ENCODE results near the gene C2orf68. TPM values are rescaled to one million over a fixed set of nuclear protein-coding genes. Genes with fewer than 3 reads are reported as not detected.
A peak's percentile ranks its signal among the peaks of the same experiment; 100 is the strongest.
"Not testable (repeated sequence)": the region's sequence is repeated elsewhere in the genome, so short reads cannot be mapped to it uniquely, and the experiment has no call there.

Gene C2orf68
- polyA plus RNA-seq (2014; cell fraction: cytosol; rRNA removed) = 33.8 and 43.2 TPM in 2 replicates
- 33.2 and 41.5 TPM in 2 replicates for polyA plus RNA-seq (2014; cell fraction: nucleus; rRNA removed)

- peak; percentile 91 for DNase-seq (ENCODE audit: low spot score)
Measured at GRCh38 chr2:85611705-85612587, at the start of gene C2orf68. Gene C2orf68, minus strand, starts transcription at chr2:85612066. Its CDS starts 82 bp downstream, at chr2:85611984.

DNA sequence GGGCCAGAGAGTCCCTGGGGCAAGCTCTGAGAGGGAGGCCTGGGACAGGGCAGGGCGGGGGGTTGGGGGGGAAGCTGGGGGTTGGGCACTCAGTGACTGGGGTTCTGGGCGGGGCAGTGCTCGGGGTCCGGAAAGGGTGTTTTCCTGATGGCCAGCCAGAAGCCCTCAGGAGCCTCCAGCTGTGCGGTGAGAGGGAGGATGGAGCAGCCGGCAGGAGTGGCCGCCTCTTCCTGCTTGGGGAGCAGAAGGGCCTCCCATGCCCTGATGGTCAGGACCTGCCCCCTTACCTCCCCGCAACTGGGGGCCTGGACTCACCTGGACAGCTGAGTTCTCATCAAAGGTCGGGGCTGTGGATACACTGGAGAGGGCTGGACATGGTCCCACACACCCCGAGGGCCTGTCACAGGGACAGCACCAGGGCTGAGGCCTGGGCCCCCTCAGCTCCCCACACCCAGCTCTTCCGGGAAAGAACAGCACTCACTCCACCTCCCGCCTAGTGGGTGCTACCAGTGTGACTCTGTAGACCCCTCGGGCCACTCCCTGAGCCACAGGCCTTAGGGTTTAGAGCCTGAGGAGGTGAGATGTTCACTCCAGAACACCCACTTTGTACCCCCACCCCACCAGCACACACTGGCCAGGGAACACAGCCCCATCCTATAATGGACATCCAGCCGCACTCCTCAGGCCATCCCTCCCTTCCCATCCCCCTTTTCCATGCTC, 49.4 kb upstream of the C2orf68 start:
- DNase-seq (ENCODE audit: low spot score) = no peak

DNA sequence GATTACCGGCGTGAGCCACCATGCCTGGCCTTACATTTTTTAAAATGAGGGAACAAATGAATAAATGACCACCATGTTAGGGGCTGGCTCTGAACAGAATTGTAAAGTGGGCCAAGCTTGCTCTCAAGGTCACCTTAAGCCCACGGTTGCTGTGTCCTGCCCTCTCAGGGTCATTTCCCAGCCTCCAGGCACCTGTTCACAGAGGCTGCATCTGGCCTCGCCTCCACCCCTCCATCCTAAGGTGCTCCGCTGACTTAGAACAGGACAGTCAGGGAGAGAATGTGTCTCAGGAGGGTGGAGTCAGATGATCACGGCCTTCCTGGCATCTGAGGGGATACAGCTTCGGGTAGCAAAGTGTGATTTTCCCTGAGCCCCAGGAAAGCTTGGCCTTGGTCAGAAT, 48.9 kb upstream of the C2orf68 start:
- no peak for DNase-seq (ENCODE audit: low spot score)

- DNase-seq (ENCODE audit: low spot score) = not testable (repeated sequence)
Measured at GRCh38 chr2:85660301-85660700, 48.4 kb upstream of the C2orf68 start.

- DNase-seq (ENCODE audit: low spot score) = no peak
Measured at GRCh38 chr2:85659324-85659981, 47.6 kb upstream of the C2orf68 start.

- DNase-seq (ENCODE audit: low spot score) = not testable (repeated sequence)
Measured at GRCh38 chr2:85657399-85657798, 45.5 kb upstream of the C2orf68 start.

DNA sequence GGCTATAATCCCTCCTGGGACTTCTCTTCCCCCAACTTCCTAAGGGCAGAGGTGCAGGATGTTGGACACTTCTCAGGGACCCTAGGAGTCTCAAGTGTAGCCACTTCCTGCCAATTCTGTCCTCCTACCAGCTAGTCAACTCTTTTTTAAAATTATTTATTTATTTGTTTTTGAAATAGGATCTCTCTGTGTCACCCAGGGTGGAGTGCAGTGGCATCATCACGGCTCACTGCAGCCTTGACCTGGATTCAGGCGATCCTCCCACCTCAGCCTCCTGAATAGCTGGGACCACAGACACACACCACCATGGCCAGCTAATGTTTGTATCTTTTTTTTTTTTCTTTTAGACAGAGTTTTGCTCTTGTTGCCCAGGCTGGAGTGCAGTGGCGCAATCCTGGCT, 44.6 kb upstream of the C2orf68 start:
- DNase-seq (ENCODE audit: low spot score) = no peak

DNA sequence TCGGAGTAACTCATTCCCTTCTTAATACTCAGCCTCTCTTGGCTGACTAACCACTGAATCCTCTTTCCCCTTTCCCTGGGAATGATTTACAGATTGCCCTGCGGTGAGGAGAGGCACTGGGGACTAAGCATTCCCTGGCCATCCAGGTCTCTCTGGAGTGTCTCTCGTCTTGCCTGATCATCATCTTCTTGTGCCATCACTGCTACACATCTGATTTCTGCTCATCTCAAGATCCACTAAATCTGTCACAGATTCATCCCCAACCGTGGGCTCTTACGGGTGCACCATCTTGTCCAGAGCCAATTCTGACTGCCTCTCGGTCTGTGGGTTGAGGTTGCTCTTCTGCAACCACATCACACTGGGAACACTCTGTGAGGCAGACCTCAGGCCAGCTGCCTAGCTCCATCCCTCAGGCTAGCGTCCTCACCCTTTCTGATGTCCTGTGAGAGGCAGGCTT, 44.1 kb upstream of the C2orf68 start:
- no peak for DNase-seq (ENCODE audit: low spot score)

- no peak for DNase-seq (ENCODE audit: low spot score)
Measured at GRCh38 chr2:85653996-85654395, 42.1 kb upstream of the C2orf68 start.

- DNase-seq (ENCODE audit: low spot score) = no peak
Measured at GRCh38 chr2:85652056-85652455, 40.2 kb upstream of the C2orf68 start.

DNA sequence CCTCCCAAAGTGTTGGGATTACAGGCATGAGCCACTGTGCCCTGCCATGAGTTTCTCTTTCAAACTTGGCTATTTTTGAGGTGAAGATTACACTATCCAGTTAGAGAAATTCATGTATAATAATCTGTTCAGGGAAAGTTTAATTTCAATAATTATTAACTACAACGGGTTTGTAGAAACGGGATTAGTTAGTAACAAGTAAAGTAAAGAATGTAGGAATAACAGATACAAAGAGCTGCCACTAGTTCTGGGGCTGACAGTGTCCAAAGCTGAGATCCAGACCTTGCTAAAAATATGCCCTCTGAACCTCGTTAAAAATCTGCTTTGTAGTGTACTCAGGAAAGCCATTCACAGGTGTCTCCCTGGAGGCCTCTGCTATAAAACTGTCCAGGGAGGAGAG, 39.2 kb upstream of the C2orf68 start:
- DNase-seq (ENCODE audit: low spot score) = no peak

DNA sequence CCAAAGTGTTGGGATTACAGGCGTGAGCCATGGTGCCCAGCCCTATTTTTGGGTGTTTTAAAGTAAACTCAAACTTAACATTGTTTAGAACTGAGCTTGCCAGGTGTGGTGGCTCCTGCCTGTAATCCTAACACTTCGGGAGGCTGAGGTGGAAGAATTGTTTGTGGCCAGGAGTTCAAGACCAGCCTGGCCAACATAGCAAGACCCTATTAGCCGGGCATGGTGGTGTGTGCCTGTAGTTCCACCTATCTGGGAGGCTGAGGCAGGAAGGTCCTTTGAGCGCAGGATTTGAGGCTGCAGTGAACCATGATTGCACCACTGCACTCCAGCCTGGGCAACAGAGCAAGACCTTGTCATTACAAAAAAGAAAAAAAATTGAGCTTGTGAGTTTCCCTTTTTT, 38.6 kb upstream of the C2orf68 start:
- DNase-seq (ENCODE audit: low spot score) = no peak

DNA sequence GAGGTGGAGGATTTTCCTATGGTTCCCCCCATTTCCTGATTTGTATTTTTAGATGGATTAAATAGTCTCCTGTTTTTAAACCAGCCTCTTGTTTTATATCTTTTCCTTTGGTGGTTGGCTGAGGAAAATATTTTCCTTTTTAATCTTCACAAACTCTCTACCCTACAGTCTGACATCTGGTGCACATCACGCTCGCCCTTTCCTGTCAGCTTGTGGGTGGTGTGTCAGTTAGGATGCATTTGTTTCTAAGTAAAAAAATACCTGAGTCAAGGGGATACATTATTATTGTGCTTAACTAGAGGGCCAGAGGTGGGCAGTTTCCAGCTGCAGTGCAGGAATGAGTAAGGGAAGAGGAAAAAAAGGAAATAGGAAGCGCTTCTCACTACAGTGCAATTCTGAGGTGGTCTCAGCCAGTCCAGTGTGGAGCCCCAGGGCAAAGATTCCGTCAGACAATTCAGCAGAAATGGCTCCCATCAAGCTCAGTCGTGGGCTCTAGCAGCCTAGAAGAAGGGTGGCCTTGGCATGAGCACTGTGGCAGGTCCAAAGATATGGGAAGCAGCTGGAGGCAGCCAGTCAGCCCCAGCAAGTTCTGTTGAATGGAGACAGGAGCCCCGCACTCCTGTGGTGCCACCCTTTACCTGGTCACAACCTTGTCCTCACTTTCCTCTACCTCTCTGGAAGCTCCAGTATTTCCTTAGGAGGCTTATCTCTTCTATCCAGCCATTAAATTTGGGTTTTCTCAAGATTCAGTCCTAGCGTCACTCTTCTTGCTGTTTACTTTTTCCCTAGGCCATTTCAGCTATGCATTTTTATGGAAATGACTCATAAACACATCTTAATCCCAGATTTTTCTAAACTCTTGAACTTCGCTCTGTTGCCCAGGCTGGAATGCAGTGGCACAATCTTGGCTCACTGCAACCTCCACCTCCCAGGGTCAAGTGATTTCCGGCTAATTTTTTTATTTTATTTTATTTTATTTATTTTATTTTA, 37.6 kb upstream of the C2orf68 start:
- DNase-seq (ENCODE audit: low spot score) = no peak

- DNase-seq (ENCODE audit: low spot score) = peak; percentile 19
Measured at GRCh38 chr2:85648619-85649018, 36.8 kb upstream of the C2orf68 start.

- DNase-seq (ENCODE audit: low spot score) = no peak
Measured at GRCh38 chr2:85647823-85648526, 36.1 kb upstream of the C2orf68 start.

- no peak for DNase-seq (ENCODE audit: low spot score)
Measured at GRCh38 chr2:85646166-85646565, 34.3 kb upstream of the C2orf68 start.

DNA sequence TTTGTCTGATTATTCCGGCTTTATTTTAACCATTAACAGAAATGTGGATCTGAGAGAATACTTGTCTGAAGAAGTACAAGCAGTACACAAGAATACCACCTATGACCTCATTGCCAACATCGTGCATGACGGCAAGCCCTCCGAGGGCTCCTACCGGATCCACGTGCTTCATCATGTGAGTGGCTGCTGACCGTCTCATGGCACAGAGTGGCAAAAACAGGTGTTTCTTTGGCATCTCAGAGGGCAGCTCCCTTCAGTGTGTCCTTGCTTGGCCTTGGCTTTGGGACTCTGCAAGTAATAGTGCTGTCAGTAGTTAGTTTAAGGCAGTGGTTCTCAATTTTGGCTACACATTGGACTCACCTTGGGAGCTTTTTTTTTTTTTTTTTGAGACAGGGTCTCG, 33.0 kb upstream of the C2orf68 start:
- no peak for DNase-seq (ENCODE audit: low spot score)

DNA sequence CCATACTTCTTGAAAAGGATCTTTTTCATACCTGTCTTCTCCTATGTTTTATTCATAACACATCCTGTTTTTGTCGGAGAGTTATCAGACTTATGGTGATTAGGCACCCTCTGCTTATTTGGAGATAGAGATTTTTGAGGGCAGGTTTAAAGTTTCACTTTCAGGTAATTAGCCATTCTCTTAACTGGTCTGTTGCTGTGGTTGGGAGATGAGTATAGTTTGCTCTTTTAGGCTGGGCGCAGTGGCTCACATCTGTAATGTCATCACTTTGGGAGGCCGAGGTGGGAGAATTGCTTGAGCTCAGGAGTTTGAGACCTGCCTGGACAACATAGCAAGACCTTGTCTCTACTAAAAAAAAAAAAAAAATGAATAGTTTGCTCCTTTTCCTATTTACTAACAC, 30.9 kb upstream of the C2orf68 start:
- DNase-seq (ENCODE audit: low spot score) = no peak

- no peak for DNase-seq (ENCODE audit: low spot score)
Measured at GRCh38 chr2:85635636-85636035, 23.8 kb upstream of the C2orf68 start.

- no peak for DNase-seq (ENCODE audit: low spot score)
Measured at GRCh38 chr2:85635011-85635410, 23.1 kb upstream of the C2orf68 start.
